Stomach smooth muscle (tissue), 2 donors: ENCODE measurements around the gene ENO1.
A peak's percentile ranks its signal among the peaks of the same experiment; 100 is the strongest.
"Not testable (repeated sequence)": the region's sequence is repeated elsewhere in the genome, so short reads cannot be mapped to it uniquely, and the experiment has no call there.

Experiments
- H3K27ac ChIP-seq: one replicate; pipeline ENCODE4 v1.7.0; 2013; ENCODE audit warnings: mild to moderate bottlenecking, low read length, inconsistent platforms
- H3K27me3 ChIP-seq, 2 donors: one replicate each; pipeline ENCODE4 v1.7.0; 2013; ENCODE audit warnings: low read length in 2 of 2; ENCODE audit not compliant: insufficient read depth in 2 of 2, control insufficient read depth in 1 of 2
- H3K36me3 ChIP-seq, 2 donors: one replicate each; pipeline ENCODE4 v1.7.0; 2013; ENCODE audit warnings: low read length in 2 of 2; ENCODE audit not compliant: control insufficient read depth in 2 of 2, insufficient read depth in 2 of 2
- H3K4me1 ChIP-seq: one replicate; pipeline ENCODE4 v1.7.0; 2013; ENCODE audit warnings: low read length; ENCODE audit not compliant: control insufficient read depth, insufficient read depth
- H3K4me3 ChIP-seq, 2 donors: one replicate each; pipeline ENCODE4 v1.7.0; 2013; ENCODE audit warnings: low read length in 2 of 2
- H3K9ac ChIP-seq, 2 donors: one replicate each; pipeline ENCODE4 v1.7.0; 2013; ENCODE audit warnings: low read length in 2 of 2, mild to moderate bottlenecking in 1 of 2
- H3K9me3 ChIP-seq, 2 donors: one replicate each; pipeline ENCODE4 v1.7.0; 2013; ENCODE audit warnings: low read length in 2 of 2; ENCODE audit not compliant: control insufficient read depth in 2 of 2
- donor health status: healthy.
- donor health status: Pancreatic carcinoma.

The ENO1 gene

DNA sequence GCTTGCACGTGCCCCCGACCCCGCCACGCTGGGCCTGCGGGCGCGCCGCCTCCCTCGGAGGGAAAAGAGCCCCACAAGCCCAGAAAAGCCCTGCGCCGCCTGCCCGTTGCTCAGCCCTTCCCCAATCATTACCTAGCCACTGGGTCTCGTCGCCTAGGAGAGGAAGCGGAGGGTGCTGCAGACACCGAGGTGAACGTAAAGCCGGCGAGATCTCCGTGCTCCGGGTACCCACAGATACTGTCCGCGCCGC is at the start of gene ENO1:
ENO1 (minus strand) TSS at position 239 of the 250 bp plus-strand sequence. CDS start 3,778 bp downstream, outside the sequence.
- peak within 1 kb of the TSS; percentile 92 for H3K27ac ChIP-seq
- peaks cover 45% of the 10 kb centered on the region for H3K4me1 ChIP-seq
- H3K9me3 ChIP-seq: no peaks in the 10 kb centered on the region
- H3K9ac ChIP-seq: peak within 1 kb of the TSS; percentile 78 to 97
- H3K36me3 ChIP-seq: peaks cover 9 to 12% of the 10 kb centered on the region in 2 donors
- H3K4me3 ChIP-seq: peak within 1 kb of the TSS; percentile 88 to 91
- H3K27me3 ChIP-seq: no peaks in the 10 kb centered on the region

GRCh38 chr1:8926707-8927694 is 48.5 kb upstream of the ENO1 start:
- no peaks in the 10 kb centered on the region for H3K9me3 ChIP-seq
- H3K27ac ChIP-seq: no peak overlapping the region
- no peaks in the 10 kb centered on the region for H3K27me3 ChIP-seq
- no peak overlapping the region for H3K4me3 ChIP-seq
- no peaks in the 10 kb centered on the region for H3K36me3 ChIP-seq
- H3K9ac ChIP-seq: no peak overlapping the region
- no peaks in the 10 kb centered on the region for H3K4me1 ChIP-seq

DNA sequence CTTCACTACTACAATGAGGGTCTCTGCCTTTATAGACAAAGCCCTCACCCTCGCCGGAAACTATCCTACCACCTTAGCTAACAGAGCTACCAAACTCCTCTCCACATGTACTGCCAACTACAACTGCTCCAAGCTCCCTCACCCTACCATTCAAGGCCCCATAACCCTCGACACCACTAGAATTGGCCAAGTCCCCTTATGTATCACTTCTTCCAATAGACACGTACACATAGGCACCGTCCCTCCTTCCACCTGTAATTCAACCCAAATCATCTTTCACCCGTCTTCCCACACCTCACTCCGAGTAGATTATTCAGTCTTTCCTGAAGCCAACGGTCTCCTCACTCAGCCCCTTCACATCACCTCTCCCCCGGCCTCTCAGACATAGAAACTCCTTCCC is 47.5 kb upstream of the ENO1 start:
- Histone ChIP-seq H3K27me3 (no peaks in the 10 kb centered on the region), H3K4me1 (no peaks in the 10 kb centered on the region), H3K9ac (no peak overlapping the region), H3K36me3 (no peaks in the 10 kb centered on the region), H3K9me3 (no peaks in the 10 kb centered on the region), H3K27ac (no peak overlapping the region), H3K4me3 (no peak overlapping the region)

DNA sequence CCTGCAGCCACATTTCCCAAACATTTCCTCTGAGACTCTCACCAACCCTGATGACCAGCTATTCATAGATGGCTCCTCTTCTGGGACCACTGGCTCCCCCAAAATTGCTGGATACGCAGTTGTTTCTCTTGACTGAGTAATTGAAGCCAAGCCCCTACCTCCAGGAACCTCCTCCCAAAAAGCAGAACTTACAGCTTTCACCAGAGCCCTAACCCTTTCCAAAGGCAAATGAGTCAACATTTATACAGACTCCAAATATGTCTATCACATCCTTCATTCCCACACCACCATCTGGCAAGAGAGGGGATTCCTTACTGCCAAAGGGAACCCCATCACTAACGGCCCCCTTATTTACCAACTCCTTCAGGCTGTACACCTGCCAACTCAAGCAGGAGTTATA is 46.9 kb upstream of the ENO1 start:
- Histone ChIP-seq H3K9ac (no peak overlapping the region), H3K27ac (no peak overlapping the region), H3K36me3 (no peaks in the 10 kb centered on the region), H3K9me3 (no peaks in the 10 kb centered on the region), H3K4me1 (no peaks in the 10 kb centered on the region), H3K4me3 (no peak overlapping the region), H3K27me3 (no peaks in the 10 kb centered on the region)

- H3K9me3 ChIP-seq: no peaks in the 10 kb centered on the region
- no peaks in the 10 kb centered on the region for H3K4me1 ChIP-seq
- H3K27me3 ChIP-seq: no peaks in the 10 kb centered on the region
- no peak overlapping the region for H3K9ac ChIP-seq
- H3K36me3 ChIP-seq: no peaks in the 10 kb centered on the region
- H3K4me3 ChIP-seq: no peak overlapping the region
- no peak overlapping the region for H3K27ac ChIP-seq
Measured at GRCh38 chr1:8922962-8923361, 44.5 kb upstream of the ENO1 start.

- not testable (repeated sequence) for H3K9me3 ChIP-seq, H3K9ac ChIP-seq, H3K4me3 ChIP-seq, H3K4me1 ChIP-seq, H3K27me3 ChIP-seq, H3K36me3 ChIP-seq, H3K27ac ChIP-seq
Measured at GRCh38 chr1:8917536-8917935, 39.0 kb upstream of the ENO1 start.

- Histone ChIP-seq H3K36me3 (no peaks in the 10 kb centered on the region), H3K27me3 (no peaks in the 10 kb centered on the region), H3K9me3 (no peaks in the 10 kb centered on the region), H3K4me3 (no peak overlapping the region), H3K27ac (no peak overlapping the region), H3K4me1 (no peaks in the 10 kb centered on the region), H3K9ac (no peak overlapping the region)
Measured at GRCh38 chr1:8915446-8915845, 37.0 kb upstream of the ENO1 start.

- H3K27me3 ChIP-seq: no peaks in the 10 kb centered on the region
- no peak overlapping the region for H3K4me3 ChIP-seq
- no peaks in the 10 kb centered on the region for H3K4me1 ChIP-seq
- H3K36me3 ChIP-seq: no peaks in the 10 kb centered on the region
- H3K9me3 ChIP-seq: no peaks in the 10 kb centered on the region
- H3K9ac ChIP-seq: no peak overlapping the region
- H3K27ac ChIP-seq: no peak overlapping the region
Measured at GRCh38 chr1:8914466-8914865, 36.0 kb upstream of the ENO1 start.

- Histone ChIP-seq H3K36me3 (no peaks in the 10 kb centered on the region), H3K27me3 (no peaks in the 10 kb centered on the region), H3K9me3 (no peaks in the 10 kb centered on the region), H3K4me1 (no peaks in the 10 kb centered on the region), H3K9ac (no peak overlapping the region), H3K27ac (no peak overlapping the region), H3K4me3 (no peak overlapping the region)
Measured at GRCh38 chr1:8913457-8913856, 35.0 kb upstream of the ENO1 start.

DNA sequence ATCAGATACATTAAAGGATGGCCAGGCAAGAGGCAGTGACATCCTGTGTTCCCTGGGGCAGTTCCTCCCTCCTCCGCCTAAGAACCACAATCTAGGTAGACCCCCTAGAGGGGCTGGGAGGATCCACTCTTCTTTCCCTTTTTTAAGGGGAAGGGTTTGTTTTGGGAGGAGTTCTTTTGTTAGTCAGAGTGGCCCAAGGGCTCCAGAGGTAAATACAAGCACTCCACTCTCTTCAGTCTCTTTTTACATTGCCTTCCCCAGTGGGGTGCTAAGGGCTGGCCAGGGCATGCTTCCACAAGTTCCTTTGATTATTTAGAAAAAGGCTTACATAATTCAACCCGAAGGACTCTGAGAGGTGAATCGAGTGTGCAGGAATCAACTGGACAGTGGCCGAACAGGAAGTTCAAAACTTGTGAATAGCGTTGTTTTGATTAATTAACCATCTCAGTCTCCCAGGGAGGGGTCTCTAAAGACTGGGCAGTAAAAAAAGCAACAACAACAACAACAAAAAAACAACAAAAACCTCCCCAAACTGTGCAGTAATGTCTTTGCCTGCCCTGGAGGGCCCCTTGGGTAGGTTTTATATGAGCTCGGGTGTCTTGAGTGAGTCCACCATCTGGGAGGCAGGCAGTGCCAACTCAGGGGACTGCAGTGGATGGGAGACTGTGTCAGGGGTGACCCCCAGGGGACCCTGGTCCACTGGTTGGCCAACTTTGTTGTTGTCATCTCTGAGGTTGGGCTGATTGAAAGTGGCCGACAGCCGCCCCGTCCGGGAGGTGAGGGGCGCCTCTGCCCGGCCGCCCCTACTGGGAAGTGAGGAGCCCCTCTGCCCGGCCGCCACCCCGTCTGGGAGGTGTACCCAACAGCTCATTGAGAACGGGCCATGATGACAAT is 33.2 kb upstream of the ENO1 start:
- Histone ChIP-seq H3K27me3 (no peaks in the 10 kb centered on the region), H3K36me3 (no peaks in the 10 kb centered on the region), H3K4me1 (no peaks in the 10 kb centered on the region), H3K4me3 (no peak overlapping the region), H3K27ac (no peak overlapping the region), H3K9me3 (no peaks in the 10 kb centered on the region), H3K9ac (no peak overlapping the region)
